ENCODE data around the gene MUSK. TPM values are rescaled to one million over a fixed set of nuclear protein-coding genes. Genes with fewer than 3 reads are reported as not detected.

Gene MUSK
- polyA plus RNA-seq, 2 of the 4 experiments (the other 2 are of a cell fraction) = not detected

DNA sequence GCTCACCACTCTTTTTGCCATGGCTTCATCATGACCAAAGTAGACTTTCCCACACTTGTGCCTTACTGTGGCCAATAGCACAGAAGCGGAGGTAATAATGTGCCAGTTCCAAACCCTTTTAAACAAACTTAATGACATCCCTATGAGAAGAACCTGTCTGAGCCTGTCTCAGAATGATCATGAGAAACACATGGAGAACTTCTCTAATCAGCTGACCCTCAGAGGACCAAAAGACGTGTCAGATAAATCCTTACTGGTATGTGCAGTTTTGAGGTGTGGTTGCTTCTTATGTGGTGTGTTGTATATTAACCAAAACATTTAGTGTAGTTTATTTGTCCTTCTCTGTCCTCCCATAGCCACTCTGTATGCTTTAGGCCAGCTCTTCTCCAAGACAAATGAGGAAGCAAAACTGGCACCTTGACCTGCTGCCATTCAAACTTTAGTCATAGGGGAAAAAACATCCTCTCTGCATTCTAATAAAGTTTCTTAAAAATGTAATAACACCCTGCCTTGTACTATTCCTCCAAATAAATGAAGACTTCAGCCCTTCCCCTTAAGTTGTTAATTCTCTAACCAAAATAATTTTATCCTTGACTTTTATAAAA, 168.9 kb downstream of the MUSK start (continued):
- TF ChIP-seq, protein P1, sequence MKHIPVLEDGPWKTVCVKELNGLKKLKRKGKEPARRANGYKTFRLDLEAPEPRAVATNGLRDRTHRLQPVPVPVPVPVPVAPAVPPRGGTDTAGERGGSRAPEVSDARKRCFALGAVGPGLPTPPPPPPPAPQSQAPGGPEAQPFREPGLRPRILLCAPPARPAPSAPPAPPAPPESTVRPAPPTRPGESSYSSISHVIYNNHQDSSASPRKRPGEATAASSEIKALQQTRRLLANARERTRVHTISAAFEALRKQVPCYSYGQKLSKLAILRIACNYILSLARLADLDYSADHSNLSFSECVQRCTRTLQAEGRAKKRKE (CRISPR knock-in tag; IDR thresholded peaks at IDR 0.05; ENCODE audit: low read depth) = no peak

DNA sequence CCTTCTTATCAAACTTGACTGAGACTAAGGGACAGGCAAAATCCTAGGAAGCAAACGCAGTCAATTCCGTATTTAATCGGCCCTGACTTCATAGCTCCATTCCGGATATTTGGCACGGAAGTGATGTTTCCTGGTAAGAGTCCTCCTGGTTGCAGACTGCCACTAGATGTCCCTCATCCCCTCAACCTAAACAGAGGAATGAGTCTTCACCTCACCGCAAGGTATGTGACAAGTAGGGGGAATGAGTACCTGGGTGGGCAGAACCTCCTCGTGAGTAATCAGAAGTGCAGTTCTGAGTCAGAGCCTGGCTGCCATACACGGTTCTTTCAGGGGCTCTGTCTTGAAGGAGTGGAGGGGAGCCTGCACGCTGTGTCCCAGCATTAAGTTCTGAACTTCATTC, 173.6 kb downstream of the MUSK start:
- DNase-seq (ENCODE audit: low read depth in 1 of 2, low spot score in 1 of 2) (no peak), ATAC-seq (no peak; a peak in 1 of 6 replicates), FAIRE-seq (no peak)
- ChIA-PET POLR2A (no interaction called here), CTCF (interaction anchor here (0.6 to 1.7 kb wide), 4 partner anchors 14 to 1558 kb away, joined by 3 to 4 read pairs (median 3); no protein-coding TSS in a partner anchor)
- H3K4me1 ChIP-seq = 0 out of 3 replicates have a peak, but pooled peaks cover 8% of the 10 kb centered on the region
- 82% methylated on average over 9 of the region's 9 CpGs for WGBS (ENCODE audit: missing lambda C conversion rate)
- TF ChIP-seq RAD21 (conservative IDR thresholded peaks at IDR 0.05 in 1 of 2, IDR thresholded peaks at IDR 0.05 in 1 of 2) = peak in 1 of 2 experiments; percentile 19; a peak in 1 of 5 replicates
- no peak for TF ChIP-seq RFX5 (IDR thresholded peaks at IDR 0.05)
- H3K27ac ChIP-seq = peak overlapping the region in 1 of 2 experiments; percentile 26; a peak in 1 of 6 replicates
- no peak overlapping the region for H3K4me3 ChIP-seq
- peaks cover 5% of the 10 kb centered on the region; the same call in 1 of the 3 replicates for H3K9me3 ChIP-seq
- no peak overlapping the region for H3K4me2 ChIP-seq

DNA sequence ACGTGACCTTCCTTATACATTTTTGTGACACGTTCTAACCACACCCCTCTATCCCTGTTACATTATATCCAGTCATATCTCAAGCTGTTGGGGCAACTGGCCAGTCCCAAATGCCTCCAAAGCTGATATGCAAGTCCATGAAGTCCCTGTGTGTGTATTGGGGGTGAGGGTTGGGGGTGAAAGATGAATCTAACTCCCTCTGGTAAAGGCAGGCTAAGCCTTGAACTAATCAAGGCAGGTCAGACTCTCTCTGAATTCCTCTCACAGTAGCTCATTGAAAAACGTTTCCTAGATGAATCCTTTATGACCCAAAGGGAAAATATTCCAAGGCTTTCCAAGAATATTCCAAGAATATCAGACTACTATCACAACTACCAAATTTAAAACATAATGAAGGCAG, 174.4 kb downstream of the MUSK start:
- TF ChIP-seq MAFK (IDR thresholded peaks at IDR 0.05; ENCODE audit: partially characterized antibody) = no peak
- TF ChIP-seq ZFP36 (IDR thresholded peaks at IDR 0.05; ENCODE audit: borderline replicate concordance, partially characterized antibody) = no peak
- TF ChIP-seq KDM1A (IDR thresholded peaks at IDR 0.05; ENCODE audit: low read depth) = no peak
- no peak for TF ChIP-seq CBX8 (IDR thresholded peaks at IDR 0.05)
- TF ChIP-seq TP53 (CRISPR knock-in tag; IDR thresholded peaks at IDR 0.05) = no peak
- no peak for TF ChIP-seq EP300 (IDR thresholded peaks at IDR 0.05)
- no peak for TF ChIP-seq RARB (CRISPR knock-in tag; IDR thresholded peaks at IDR 0.05)
- TF ChIP-seq, protein P2, sequence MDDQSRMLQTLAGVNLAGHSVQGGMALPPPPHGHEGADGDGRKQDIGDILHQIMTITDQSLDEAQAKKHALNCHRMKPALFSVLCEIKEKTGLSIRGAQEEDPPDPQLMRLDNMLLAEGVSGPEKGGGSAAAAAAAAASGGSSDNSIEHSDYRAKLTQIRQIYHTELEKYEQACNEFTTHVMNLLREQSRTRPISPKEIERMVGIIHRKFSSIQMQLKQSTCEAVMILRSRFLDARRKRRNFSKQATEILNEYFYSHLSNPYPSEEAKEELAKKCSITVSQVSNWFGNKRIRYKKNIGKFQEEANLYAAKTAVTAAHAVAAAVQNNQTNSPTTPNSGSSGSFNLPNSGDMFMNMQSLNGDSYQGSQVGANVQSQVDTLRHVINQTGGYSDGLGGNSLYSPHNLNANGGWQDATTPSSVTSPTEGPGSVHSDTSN (IDR thresholded peaks at IDR 0.05) = no peak
- no peak for TF ChIP-seq TFCP2L1 (CRISPR knock-in tag; IDR thresholded peaks at IDR 0.05)
- TF ChIP-seq FOXS1 (CRISPR knock-in tag; IDR thresholded peaks at IDR 0.05) = no peak
- H3K4me2 ChIP-seq = no peak overlapping the region
- no peak overlapping the region for H3K4me3 ChIP-seq
- ATAC-seq = no peak
- H3K4me1 ChIP-seq = 0 out of 3 replicates have a peak, but pooled peaks cover 3% of the 10 kb centered on the region
- WGBS (ENCODE audit: missing lambda C conversion rate) = 29% methylated on average over 3 of the region's 3 CpGs
- ChIA-PET POLR2A (no interaction called here), CTCF (interaction anchor here (1.7 kb wide), 1 partner anchor 23 kb away, joined by 4 read pairs; no protein-coding TSS in a partner anchor)
- FAIRE-seq = no peak
- no peak overlapping the region for H3K27ac ChIP-seq
- H3K9me3 ChIP-seq = peaks cover 5% of the 10 kb centered on the region; the same call in 1 of the 3 replicates
- DNase-seq (ENCODE audit: low read depth in 1 of 2, low spot score in 1 of 2) = no peak

DNA sequence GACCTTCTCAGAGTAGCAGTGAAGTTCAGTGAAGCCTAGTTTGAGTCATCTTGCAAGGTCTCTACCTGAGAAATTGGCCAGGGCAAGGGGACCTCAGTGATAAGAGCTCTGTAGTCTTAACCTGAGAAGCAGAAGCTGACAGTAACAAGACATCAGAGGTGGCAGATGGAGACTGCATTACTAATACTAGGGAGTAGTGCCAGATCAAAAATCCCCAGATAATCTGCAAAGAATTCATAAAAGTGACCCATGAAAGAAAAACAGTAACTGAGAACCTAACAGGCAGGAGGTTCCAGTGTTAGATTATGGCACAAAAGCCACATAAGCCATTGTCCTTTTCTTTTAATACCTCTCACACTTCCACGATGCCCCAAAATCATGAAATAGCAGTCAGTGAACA, 175.5 kb downstream of the MUSK start:
- Histone ChIP-seq H3K4me1 (0 out of 3 replicates have a peak, but pooled peaks cover 3% of the 10 kb centered on the region), H3K9me3 (no peaks in the 10 kb centered on the region), H3K4me3 (no peak overlapping the region), H3K27ac (no peak overlapping the region), H3K4me2 (no peak overlapping the region)
- WGBS (ENCODE audit: missing lambda C conversion rate) = 69% methylated on average over 1 of the region's 1 CpG
- CTCF ChIA-PET = interaction anchor here (0.6 kb wide), 1 partner anchor 82 kb away, joined by 3 read pairs; no protein-coding TSS in a partner anchor
- TF ChIP-seq, protein P3, sequence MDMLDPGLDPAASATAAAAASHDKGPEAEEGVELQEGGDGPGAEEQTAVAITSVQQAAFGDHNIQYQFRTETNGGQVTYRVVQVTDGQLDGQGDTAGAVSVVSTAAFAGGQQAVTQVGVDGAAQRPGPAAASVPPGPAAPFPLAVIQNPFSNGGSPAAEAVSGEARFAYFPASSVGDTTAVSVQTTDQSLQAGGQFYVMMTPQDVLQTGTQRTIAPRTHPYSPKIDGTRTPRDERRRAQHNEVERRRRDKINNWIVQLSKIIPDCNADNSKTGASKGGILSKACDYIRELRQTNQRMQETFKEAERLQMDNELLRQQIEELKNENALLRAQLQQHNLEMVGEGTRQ (IDR thresholded peaks at IDR 0.05) = no peak
- TF ChIP-seq, protein P4, sequence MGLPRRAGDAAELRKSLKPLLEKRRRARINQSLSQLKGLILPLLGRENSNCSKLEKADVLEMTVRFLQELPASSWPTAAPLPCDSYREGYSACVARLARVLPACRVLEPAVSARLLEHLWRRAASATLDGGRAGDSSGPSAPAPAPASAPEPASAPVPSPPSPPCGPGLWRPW (IDR thresholded peaks at IDR 0.05) = no peak
- TF ChIP-seq FOXS1 (CRISPR knock-in tag; IDR thresholded peaks at IDR 0.05) = no peak
- no peak for TF ChIP-seq RARB (CRISPR knock-in tag; IDR thresholded peaks at IDR 0.05)
- no peak for TF ChIP-seq ZNF302 (CRISPR knock-in tag; IDR thresholded peaks at IDR 0.05)
- TF ChIP-seq ESRRA (IDR thresholded peaks at IDR 0.05; ENCODE audit: borderline replicate concordance, low read length) = no peak
- TF ChIP-seq NFE2L2 (conservative IDR thresholded peaks at IDR 0.05; ENCODE audit: low read length) = no peak
- TF ChIP-seq CEBPB (IDR thresholded peaks at IDR 0.05) = no peak
- TF ChIP-seq, protein P5, sequence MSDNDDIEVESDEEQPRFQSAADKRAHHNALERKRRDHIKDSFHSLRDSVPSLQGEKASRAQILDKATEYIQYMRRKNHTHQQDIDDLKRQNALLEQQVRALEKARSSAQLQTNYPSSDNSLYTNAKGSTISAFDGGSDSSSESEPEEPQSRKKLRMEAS (IDR thresholded peaks at IDR 0.05) = no peak
- TF ChIP-seq HDAC2 (IDR thresholded peaks at IDR 0.05) = no peak
- TF ChIP-seq MAFK (IDR thresholded peaks at IDR 0.05; ENCODE audit: partially characterized antibody) = no peak
- TF ChIP-seq MAZ (IDR thresholded peaks at IDR 0.05; ENCODE audit: borderline replicate concordance, low read depth, low read length) = no peak
- TF ChIP-seq SMC3 (IDR thresholded peaks at IDR 0.05) = no peak
- POLR2A ChIA-PET = no interaction called here
- FAIRE-seq (no peak), DNase-seq (ENCODE audit: low read depth in 1 of 2, low spot score in 1 of 2) (no peak), ATAC-seq (no peak)
